Measurements from ENCODE around the gene PER1.

Gene PER1, protein sequence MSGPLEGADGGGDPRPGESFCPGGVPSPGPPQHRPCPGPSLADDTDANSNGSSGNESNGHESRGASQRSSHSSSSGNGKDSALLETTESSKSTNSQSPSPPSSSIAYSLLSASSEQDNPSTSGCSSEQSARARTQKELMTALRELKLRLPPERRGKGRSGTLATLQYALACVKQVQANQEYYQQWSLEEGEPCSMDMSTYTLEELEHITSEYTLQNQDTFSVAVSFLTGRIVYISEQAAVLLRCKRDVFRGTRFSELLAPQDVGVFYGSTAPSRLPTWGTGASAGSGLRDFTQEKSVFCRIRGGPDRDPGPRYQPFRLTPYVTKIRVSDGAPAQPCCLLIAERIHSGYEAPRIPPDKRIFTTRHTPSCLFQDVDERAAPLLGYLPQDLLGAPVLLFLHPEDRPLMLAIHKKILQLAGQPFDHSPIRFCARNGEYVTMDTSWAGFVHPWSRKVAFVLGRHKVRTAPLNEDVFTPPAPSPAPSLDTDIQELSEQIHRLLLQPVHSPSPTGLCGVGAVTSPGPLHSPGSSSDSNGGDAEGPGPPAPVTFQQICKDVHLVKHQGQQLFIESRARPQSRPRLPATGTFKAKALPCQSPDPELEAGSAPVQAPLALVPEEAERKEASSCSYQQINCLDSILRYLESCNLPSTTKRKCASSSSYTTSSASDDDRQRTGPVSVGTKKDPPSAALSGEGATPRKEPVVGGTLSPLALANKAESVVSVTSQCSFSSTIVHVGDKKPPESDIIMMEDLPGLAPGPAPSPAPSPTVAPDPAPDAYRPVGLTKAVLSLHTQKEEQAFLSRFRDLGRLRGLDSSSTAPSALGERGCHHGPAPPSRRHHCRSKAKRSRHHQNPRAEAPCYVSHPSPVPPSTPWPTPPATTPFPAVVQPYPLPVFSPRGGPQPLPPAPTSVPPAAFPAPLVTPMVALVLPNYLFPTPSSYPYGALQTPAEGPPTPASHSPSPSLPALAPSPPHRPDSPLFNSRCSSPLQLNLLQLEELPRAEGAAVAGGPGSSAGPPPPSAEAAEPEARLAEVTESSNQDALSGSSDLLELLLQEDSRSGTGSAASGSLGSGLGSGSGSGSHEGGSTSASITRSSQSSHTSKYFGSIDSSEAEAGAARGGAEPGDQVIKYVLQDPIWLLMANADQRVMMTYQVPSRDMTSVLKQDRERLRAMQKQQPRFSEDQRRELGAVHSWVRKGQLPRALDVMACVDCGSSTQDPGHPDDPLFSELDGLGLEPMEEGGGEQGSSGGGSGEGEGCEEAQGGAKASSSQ (N-terminal part only)

DNA sequence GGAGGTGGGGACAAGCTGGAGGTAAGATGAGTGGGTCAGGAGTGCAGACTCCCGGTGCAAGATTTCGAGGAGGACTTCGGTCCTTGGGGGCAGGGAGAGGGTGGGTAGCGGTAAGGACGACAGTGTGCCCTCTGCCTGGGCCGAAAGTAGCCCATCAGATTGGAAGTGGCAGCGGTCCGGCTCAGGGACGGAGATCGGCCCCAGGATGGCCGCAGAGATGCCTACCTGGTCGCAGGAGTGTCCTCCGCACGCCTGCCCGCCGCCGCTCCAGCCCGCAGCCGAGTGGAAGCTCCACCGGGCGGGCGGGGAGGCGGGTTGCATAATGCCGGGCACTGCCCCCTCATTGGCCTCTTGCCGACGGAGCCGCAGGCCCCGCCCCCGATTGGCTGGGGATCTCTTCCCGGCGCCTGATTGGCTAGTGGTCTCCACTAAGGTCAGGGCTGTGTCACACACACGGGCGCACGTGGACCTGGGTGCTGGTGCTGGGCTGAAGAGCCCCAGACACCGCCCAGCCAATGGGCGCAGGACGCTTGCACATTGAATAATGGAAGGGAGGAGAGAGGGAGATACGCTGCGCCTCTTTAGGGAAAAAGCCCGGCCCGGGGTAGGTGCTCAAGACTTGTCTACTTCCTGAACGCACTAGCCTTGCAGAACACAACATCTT, at the start of gene PER1:
Gene PER1, minus strand, starts transcription at position 293 of the 664 bp plus-strand sequence. CDS start 1,698 bp downstream, outside the sequence.
- peak; percentile 90 to 95 for DNase-seq

DNA sequence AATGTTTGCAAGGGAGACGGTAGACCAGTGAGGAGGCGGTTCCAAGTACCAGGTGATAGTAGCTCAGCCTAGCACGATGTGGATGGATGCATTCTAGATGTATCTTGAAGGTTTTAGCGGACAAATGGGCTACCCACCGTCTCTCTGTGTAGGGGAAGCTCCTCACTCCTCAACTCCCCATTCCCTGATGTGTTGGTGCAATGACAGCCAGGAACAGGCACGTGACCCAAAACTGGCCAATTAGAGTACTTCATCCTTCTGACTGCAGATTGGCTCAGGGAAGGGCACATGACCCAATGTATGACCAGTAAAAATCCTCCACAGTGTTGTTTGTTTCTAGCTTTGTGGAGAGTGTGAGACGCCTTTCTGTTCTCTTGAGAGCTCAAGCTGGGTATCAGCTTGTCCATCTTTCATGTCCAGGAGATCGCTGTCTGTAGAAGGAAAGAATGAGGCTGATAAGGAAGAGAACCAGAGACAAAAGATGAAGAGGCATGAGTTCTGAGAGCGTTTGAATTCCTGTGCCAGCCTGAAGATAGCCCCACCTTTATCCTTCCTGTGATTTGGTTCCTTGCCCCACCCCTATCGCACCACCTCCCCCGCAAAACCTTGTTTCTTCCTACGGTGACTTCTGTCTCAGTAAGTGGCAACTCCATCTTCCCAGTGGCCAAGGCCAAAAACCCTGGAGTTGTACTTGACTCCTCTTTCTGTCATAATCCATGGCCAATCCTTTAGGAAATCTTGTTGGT, 40.0 kb upstream of the PER1 start:
- peak; percentile 84 to 88 for DNase-seq

DNA sequence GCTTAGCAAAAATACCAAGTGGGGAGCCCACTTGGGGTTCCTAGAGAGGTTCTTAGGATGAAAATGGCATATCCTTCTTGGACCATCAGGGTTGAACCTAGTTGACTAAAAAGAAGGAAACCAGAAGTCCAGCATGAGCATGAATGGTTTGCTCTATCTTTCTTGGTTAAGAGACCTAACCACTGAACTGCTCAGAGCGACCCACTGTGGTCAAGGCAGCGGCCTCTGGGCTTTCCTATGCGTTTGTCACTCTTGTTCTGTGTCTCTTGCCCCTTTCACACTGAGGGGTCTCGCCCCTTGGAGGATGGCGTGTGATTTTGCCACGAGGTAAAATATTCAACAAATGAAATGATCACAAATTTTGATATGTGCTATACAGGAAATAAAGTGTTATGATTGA, 38.3 kb upstream of the PER1 start:
- no peak for DNase-seq

DNA sequence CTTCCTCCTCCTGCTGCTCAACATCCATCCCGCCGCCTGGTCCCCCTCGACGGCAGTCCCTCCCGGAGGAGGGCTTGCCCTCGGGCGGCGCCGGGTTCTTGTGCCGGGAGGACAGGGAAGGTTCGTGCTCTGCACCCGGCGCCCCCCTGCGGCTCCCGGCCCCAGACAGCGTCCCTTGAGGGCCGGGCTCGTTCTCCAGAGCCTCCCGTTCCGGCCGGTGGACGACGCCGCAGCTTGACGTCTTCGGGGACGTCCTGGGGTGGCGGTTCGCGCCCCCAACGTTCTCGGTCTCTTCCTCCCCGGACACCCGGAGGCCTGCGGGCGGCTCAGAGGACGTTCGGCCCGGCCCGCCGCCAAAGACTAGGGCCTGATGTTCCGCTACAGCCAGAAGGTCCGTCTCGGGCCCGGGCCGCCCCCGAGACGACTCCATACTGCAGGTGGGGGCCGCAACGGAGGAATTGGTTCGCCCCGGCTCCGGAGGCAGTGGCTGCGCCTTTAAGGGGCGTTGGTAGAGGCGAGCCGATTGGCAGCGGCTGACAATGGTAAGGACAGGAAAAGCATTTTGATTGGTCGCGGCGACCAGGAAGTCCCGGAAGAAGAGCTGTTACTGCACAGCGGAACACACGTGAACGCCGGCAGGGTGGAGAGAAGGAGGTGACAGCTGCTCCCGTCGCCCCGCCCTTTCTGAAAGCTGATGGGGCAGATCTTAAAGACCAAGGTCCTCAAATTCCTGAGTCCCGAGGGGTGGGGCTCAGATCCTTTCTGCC, 37.7 kb upstream of the PER1 start, which contains the start of gene BORCS6:
Gene BORCS6, minus strand, starts transcription at position 470 of the 767 bp plus-strand sequence. Its CDS starts 40 bp downstream, at position 430.
- DNase-seq: peak; percentile 94 to 98

DNA sequence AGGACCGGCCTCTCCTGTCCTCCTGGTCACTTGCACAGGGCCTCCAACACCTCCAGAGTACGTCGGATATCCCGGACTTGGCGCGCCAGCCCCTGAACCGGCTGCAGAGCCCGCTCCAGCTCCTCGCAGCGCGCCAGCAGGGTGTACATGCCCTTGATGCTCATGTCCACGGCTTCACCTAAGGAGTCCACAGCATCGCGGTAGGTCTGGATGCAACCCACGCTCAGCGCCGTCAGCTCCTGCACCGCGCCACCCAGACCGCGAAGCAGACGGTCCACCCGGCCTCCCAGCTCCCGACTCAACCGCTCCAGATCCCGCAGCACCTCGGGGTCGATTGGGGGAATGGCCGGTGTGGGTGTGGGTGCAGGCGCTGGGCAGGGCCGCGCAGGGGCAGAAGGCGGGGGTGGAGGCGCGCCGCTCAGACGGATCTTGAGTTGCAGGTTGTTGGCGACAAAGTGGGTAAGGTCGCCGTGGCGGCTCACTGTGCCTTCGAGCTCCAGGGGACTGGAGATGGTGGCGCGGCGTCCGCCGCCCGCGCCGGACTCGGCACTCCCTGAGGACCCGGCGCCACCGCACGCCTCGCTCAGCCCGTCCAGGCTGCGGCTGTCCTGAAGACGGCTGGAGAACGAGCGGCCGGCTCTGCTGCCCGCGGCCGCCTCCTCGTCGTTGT, 37.0 kb upstream of the PER1 start:
- DNase-seq: no peak

DNA sequence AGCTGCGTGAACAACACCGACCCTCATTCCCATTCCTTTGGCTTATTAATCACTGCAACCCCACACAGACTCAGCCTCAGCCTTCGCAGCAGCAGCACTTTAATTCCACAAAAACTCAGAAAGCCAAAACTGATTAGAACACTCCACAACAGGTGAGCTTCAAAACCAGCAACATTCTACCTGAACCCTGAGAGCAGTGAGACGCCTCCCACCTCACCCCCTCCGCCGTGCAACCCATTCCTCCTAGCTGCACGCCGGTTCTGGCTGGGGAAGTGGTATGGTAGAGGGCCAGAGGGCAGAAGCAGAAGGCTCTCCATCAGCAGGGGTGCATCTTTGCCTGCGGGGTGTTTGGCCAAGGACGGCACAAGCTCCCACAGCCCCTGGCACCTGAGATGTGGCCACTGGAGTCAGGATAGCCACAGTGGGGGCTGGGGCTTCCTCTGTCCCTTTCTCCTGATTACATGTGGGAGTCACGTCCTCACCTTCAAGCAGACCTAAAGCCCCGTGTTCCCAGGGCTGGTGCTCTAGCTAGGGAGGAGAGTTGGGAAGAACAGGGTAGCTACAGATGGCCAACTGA, 36.1 kb upstream of the PER1 start:
- no peak for DNase-seq

DNA sequence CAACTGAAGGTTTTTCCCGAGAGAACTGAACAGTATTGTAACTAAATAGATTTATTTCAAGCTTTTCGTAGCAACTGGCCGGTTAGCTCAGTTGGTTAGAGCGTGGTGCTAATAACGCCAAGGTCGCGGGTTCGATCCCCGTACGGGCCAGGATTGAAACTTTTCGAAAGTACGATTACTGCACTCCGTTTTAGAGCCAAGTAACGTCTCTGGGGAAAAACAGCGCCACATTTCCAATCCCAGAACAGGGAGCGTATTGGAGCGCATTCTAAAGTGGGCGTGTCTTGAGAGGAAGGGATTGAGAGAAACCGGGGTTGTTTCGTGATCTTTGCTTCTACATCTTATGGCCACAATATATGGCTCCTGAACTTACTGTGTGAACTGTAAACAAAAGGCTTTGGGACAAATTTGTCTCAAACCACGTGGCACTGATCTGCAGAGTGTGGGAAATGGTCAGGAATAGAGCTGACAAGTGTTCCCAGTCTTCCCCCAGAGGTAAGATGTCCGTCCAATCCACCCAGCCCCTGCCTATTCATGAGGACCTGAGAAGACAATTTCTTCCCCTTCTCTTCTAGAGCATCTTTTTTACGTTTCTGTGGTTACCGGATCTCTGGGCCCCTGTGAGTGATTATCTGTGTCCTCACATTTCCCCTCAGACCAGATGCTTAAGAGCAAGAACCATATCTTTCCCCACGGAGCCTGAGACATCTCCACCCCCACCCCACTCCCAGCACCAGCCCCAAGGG, 35.5 kb upstream of the PER1 start:
- DNase-seq: peak; percentile 99 to 100

DNA sequence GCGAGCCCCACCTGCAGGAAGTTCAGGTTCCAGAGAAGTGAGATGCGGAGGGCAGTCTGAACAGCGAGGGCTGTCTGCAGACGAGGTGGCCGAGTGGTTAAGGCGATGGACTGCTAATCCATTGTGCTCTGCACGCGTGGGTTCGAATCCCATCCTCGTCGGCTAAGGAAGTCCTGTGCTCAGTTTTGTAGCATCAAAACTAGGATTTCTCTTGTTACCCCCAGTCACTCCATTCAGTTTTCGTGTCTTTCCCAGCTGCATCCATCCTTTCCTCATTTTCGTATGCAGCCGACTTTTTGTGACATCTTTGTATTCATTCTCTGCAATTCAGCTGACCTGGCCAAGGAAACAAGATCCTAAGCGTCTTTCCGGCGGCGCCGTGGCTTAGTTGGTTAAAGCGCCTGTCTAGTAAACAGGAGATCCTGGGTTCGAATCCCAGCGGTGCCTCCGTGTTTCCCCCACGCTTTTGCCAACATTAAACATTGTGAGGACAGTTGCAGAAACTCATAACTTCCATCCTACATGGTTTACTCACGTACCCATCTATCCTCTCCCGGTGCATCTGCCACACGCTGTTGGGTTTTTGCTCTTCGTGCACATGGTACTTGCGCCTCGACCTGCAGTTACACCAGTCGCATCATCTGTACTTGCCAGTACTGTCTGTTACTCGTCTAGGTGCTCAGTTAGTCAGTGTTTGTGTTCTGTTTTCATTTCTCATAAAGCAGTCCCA, 34.7 kb upstream of the PER1 start:
- peak; percentile 87 to 92 for DNase-seq

DNA sequence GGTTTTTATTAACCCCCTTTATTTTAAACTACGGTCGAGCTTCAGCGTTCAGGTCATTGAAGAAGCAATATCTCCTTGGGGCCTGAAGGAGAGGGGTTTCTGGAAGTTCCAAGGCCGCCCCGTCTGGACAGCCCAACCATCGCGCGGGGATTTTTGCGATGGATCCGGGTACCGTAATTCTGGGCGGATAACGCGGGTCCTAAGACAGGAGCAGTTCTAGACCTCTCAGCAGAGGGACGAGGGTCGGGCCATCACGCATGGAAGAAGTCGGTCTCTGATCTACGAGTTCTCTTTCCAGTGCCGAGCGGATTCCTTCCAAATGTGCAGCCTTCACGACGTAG, 34.2 kb upstream of the PER1 start:
- DNase-seq: no peak

DNA sequence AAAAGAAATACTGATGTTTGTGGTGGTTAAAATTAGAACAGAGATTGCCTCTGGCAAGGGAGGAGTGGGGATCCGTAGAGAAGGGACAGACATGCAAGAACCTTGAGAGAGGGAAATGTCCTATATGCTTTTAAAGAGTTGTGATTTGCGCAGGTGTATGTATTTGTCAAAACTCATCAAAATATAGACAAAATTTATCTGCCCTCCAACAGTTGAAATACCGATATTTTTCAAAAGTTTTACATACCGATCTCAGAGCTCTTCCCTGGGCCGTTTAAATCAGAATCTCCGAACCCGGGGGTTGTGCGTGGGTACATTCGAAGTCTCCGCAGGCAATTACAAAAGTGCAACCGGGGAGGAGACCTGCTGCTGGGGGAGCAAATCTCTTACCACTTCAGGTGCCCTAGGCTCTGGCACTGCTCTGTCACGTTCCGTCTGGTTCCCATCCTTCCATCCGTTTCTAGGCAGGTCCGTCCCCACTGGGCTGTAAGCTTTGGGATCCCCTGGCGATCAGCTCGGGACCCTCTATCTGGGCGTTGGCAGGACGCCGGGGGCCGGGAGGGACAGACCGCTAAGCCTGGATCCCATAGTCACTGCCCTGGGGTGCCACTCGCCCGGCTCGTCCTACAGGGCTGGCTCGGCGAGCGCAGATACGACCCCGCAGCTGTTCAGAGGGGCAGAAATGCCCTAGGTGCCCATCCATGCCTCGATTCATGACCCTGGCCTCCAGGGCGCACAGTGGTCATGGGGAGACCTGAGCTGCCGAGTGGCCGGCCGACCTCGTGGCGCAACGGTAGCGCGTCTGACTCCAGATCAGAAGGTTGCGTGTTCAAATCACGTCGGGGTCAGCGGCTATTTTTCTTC, 33.6 kb upstream of the PER1 start:
- DNase-seq: peak; percentile 47 to 92

DNA sequence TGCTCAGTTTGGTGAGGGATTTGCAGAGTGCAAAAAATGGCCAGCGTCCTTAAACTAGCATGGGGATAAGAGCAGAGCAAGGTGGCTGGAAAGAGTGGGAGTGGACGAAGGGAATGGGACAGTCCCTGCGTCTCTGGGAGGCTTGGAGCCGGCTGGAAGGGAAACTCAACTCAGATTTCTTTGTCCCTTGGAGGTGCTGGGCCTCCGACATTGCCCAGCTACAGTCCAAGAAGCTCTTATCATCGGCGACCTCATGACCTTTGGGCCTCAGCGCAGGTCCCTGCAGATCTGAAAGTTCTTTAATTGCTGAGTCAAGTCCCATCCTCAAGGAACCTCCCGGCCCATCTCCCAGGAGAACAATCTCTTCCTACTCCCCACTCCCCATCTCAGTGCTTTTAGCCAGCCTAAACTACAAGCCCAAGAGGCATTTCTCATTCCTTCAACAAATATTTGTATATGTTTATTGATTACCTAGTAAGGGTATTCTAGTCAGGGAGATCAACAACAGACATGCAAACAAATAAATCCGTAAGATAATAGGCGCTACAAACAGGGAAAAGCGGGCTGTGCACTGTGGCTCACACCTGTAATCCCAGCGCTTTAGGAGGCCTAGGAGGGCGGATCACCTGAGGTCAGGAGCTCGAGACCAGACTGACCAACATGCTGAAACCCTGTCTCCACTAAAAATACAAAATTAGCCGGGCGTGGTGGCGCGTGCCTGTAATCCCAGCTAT, 25.0 kb upstream of the PER1 start:
- DNase-seq: no peak

DNA sequence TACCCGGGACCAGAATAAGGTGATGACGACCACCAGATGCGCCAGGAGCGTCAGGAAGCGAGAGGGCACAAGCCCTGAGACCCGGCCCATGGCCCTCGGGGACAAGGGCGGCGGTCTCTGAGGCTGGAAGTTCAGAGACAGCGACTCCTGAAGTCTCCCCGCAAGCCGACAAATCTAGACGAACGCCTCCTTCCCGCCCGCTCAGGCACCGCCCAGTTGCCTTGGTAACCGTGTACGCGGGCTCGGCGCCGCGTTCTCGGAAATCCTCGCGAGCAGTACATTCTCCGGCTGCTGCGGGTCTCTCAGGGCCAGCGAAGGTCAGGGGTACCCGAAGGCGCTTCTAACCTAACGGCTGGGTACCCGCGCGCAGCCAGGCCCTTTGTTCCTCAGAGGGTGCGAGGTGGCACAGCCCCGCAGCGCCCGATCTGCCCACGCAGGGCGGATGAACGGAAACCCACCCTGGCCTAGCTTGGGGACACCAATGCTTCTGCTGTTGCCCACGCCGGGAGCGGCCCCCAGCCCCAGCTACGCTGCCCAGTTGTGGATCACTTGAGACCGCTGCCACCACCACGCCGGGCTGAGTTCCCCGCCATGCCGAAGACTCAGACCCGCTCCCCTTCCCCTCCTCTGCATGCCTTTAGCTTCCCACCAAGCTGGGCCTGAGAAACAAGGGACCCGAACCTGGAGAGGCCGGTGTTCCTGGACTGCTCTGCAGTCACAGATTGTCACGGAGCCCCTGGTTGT, 24.2 kb upstream of the PER1 start, which contains the start of gene TMEM107:
Gene TMEM107, minus strand, starts transcription at position 184 of the 744 bp plus-strand sequence. Its CDS starts 94 bp downstream, at position 90.
- peak; percentile 71 to 93 for DNase-seq

DNA sequence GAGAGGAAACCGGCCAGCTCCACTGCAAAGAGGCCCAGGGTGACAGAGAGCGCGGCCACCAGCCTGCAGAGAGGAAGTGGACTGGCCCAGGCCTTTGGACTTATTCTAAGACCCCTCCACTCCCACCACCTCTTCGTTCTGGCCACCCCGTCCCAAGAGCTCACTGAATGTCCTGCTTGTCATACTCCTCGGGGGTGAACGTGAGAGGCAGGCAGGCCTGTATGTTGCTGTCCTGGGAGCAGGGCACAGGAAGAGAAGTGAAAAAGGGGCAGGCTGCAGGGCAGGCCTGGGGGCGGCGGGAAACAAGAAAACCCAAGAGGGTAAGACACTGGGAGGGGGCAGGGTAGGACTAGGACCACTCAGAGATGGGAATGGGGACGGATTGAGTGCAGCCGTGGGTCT, 23.6 kb upstream of the PER1 start:
- DNase-seq: peak in 1 of 2 donors; percentile 15

DNA sequence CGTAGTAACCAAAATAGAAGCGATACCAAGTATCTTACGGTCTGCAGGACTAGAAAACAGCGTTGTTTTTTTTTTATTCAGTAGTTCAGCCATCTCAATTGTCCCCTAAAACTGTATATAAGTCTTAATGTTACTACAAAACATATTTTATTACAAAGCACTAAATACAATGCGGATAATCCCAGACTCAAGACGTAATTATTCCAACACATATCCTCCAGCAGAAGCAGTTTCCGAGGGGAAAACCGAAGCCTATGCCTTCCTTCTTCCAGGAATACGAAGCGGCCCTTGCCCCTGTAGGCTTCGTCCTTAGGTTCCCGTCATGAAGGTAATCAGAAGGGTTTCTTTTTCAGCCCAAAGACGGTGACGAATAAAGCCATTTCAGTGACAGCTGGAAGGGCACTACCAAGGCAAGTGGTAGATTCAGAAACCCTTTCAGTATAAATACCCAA, 21.7 kb upstream of the PER1 start:
- DNase-seq: no peak

DNA sequence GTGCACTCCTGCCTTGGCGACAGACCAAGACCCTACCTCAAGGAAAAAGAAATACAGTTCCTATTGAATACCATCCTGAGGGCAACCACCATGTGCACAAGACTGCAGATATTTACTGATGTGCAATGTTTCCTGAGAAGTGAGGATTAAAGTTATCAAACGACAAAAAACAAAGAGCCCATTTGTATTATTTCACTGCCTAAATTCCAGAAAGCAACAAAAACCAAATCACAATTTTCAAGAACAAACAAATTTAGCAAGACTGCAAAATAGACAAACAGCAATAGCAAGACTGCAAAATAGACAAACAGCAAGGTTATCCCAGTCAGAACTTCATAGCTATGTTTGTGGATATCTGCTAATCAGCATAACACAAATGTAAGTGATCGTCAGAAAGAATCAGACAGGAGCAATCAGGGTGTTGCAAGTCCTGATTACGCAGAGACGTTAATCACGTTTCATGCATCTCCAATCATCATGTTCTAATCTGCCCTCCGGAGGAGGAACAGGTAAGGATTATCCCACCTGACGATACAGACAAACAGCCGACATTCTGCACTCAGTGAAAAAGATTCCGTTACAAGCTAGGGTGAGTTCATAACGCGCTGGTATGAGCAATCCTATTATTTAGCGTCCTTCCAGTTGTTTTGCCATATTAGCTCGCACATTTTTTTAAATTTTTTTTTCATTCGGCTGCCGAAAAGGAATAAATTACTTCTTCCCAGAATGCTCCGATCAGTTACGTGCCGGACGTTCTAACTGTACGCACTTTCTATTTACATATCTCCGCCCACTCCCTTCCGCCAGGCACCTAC, 21.1 kb upstream of the PER1 start:
- DNase-seq: peak; percentile 96 to 98
